Testis (tissue), 2 donors: ENCODE measurements around the gene MRPL24.

ENCODE experiments used
- CTCF ChIP-seq, 3 experiments: fragments of 450-650 bp in 2 of 3; fragments of 200-600 bp in 1 of 3; sonication (generic) in 1 of 3; IDR thresholded peaks; one replicate each; pipeline ENCODE4 v1.5.1; 2016 to 2019; ENCODE audit warnings: antibody characterized with exemption in 3 of 3, mild to moderate bottlenecking in 2 of 3, moderate library complexity in 1 of 3
- POLR2A ChIP-seq: fragments of 450-650 bp; IDR thresholded peaks from one replicate; pipeline ENCODE4 v1.6.1; 2017; ENCODE audit warnings: antibody characterized with exemption, mild to moderate bottlenecking, moderate library complexity

- no peak for TF ChIP-seq CTCF (IDR thresholded peaks at IDR 0.05)
- no peak for TF ChIP-seq POLR2A
Measured at GRCh38 chr1:156721131-156721530, 19.8 kb downstream of the MRPL24 start.
